SJSA1 (cell line): ENCODE measurements around the gene MTHFD2. TPM values are rescaled to one million over a fixed set of nuclear protein-coding genes. Genes with fewer than 3 reads are reported as not detected.

Source experiments
- DNase-seq, 2 experiments: peaks; one replicate each; pipeline ENCODE4 v3.0.0-alpha.2; 2015 to 2020; ENCODE audit warnings: low spot score in 2 of 2, low read depth in 1 of 2
- H3K27ac ChIP-seq: fragments of 250-450 bp; sonication (Bioruptor Pico); 2 replicates; pipeline ENCODE4 v1.5.1; 2020; ENCODE audit warnings: mild to moderate bottlenecking, moderate library complexity
- H3K27me3 ChIP-seq: fragments of 250-450 bp; sonication (Bioruptor Pico); replicated peaks from 2 replicates; pipeline ENCODE4 v1.5.1; 2020; ENCODE audit warnings: mild to moderate bottlenecking, moderate library complexity
- H3K36me3 ChIP-seq: fragments of 250-450 bp; sonication (Bioruptor Pico); 2 replicates; pipeline ENCODE4 v1.5.1; 2020; ENCODE audit warnings: mild to moderate bottlenecking
- H3K4me1 ChIP-seq: fragments of 250-450 bp; sonication (Bioruptor Pico); replicated peaks from 2 replicates; pipeline ENCODE4 v1.6.1; 2021; ENCODE audit warnings: mild to moderate bottlenecking
- H3K4me3 ChIP-seq: fragments of 250-450 bp; sonication (Bioruptor Pico); 2 replicates; pipeline ENCODE4 v1.5.1; 2020; ENCODE audit warnings: mild to moderate bottlenecking
- H3K9me3 ChIP-seq: fragments of 250-450 bp; sonication (Bioruptor Pico); replicated peaks from 2 replicates; pipeline ENCODE4 v1.5.1; 2020; ENCODE audit warnings: mild to moderate bottlenecking
- total RNA-seq: library from RNA; depleted of rRNA; stranded (reverse); fragments of >200 nt; shearing (Covaris generic); gene quantifications from 2 replicates; pipeline ENCODE4 v1.2.3, GENCODE V29; 2014; rRNA removed

Gene MTHFD2
- total RNA-seq, result 118 and 125 TPM in 2 replicates

- Histone ChIP-seq H3K4me1 (peaks cover 14% of the 10 kb centered on the region), H3K36me3 (peaks cover 4% of the 10 kb centered on the region), H3K27ac (peak within 1 kb of the TSS; percentile 77), H3K27me3 (no peaks in the 10 kb centered on the region), H3K4me3 (peak within 1 kb of the TSS; percentile 65), H3K9me3 (no peaks in the 10 kb centered on the region)
- DNase-seq, result peak; percentile 93 to 94
These were observed at the start of gene MTHFD2 for GRCh38 chr2:74198461-74199274. Gene MTHFD2 (plus strand): TSS chr2:74198615. CDS start chr2:74198642, 27 bp downstream.

GRCh38 chr2:74149247-74149525 lies 49.2 kb upstream of the MTHFD2 start:
- no peak overlapping the region for H3K4me3 ChIP-seq
- H3K4me1 ChIP-seq, result peaks cover 19% of the 10 kb centered on the region
- no peak overlapping the region for H3K27ac ChIP-seq
- H3K36me3 ChIP-seq, result peaks cover 51% of the 10 kb centered on the region
- H3K27me3 ChIP-seq, result no peaks in the 10 kb centered on the region
- no peaks in the 10 kb centered on the region for H3K9me3 ChIP-seq
- no peak for DNase-seq

GRCh38 chr2:74149570-74150319 lies 48.7 kb upstream of the MTHFD2 start:
- Histone ChIP-seq H3K4me1 (peaks cover 19% of the 10 kb centered on the region), H3K27me3 (no peaks in the 10 kb centered on the region), H3K9me3 (no peaks in the 10 kb centered on the region), H3K36me3 (peaks cover 51% of the 10 kb centered on the region), H3K4me3 (no peak overlapping the region), H3K27ac (no peak overlapping the region)
- no peak for DNase-seq

- no peaks in the 10 kb centered on the region for H3K27me3 ChIP-seq
- H3K4me3 ChIP-seq, result no peak overlapping the region
- peaks cover 61% of the 10 kb centered on the region for H3K36me3 ChIP-seq
- H3K4me1 ChIP-seq, result peaks cover 7% of the 10 kb centered on the region
- no peak for DNase-seq
- no peak overlapping the region for H3K27ac ChIP-seq
- no peaks in the 10 kb centered on the region for H3K9me3 ChIP-seq
These were observed 45.5 kb upstream of the MTHFD2 start for GRCh38 chr2:74152954-74153353.

GRCh38 chr2:74155830-74156229 lies 42.6 kb upstream of the MTHFD2 start:
- DNase-seq, result no peak
- H3K9me3 ChIP-seq, result no peaks in the 10 kb centered on the region
- no peak overlapping the region for H3K27ac ChIP-seq
- H3K4me1 ChIP-seq, result no peaks in the 10 kb centered on the region
- H3K36me3 ChIP-seq, result peaks cover 86% of the 10 kb centered on the region
- no peak overlapping the region for H3K4me3 ChIP-seq
- H3K27me3 ChIP-seq, result no peaks in the 10 kb centered on the region

GRCh38 chr2:74162951-74163350 lies 35.5 kb upstream of the MTHFD2 start:
- H3K9me3 ChIP-seq, result no peaks in the 10 kb centered on the region
- no peaks in the 10 kb centered on the region for H3K27me3 ChIP-seq
- no peak for DNase-seq
- H3K36me3 ChIP-seq, result peaks cover 100% of the 10 kb centered on the region
- H3K4me3 ChIP-seq, result no peak overlapping the region
- no peak overlapping the region for H3K27ac ChIP-seq
- no peaks in the 10 kb centered on the region for H3K4me1 ChIP-seq

GRCh38 chr2:74164761-74165160 lies 33.7 kb upstream of the MTHFD2 start:
- H3K9me3 ChIP-seq, result no peaks in the 10 kb centered on the region
- DNase-seq, result no peak
- peaks cover 98% of the 10 kb centered on the region for H3K36me3 ChIP-seq
- no peak overlapping the region for H3K4me3 ChIP-seq
- no peaks in the 10 kb centered on the region for H3K27me3 ChIP-seq
- H3K4me1 ChIP-seq, result no peaks in the 10 kb centered on the region
- H3K27ac ChIP-seq, result no peak overlapping the region

GRCh38 chr2:74168739-74169138 lies 29.7 kb upstream of the MTHFD2 start:
- Histone ChIP-seq H3K4me3 (no peak overlapping the region), H3K27me3 (no peaks in the 10 kb centered on the region), H3K27ac (no peak overlapping the region), H3K36me3 (peaks cover 91% of the 10 kb centered on the region), H3K4me1 (no peaks in the 10 kb centered on the region), H3K9me3 (no peaks in the 10 kb centered on the region)
- no peak for DNase-seq

GRCh38 chr2:74174909-74175308 lies 23.5 kb upstream of the MTHFD2 start:
- Histone ChIP-seq H3K27ac (no peak overlapping the region), H3K27me3 (no peaks in the 10 kb centered on the region), H3K4me3 (no peak overlapping the region), H3K9me3 (no peaks in the 10 kb centered on the region), H3K4me1 (peaks cover 5% of the 10 kb centered on the region; the same call in 1 of the 2 replicates), H3K36me3 (peaks cover 46% of the 10 kb centered on the region)
- peak in 1 of 2 experiments; percentile 8 for DNase-seq

GRCh38 chr2:74177696-74178095 lies 20.7 kb upstream of the MTHFD2 start:
- Histone ChIP-seq H3K4me3 (peak overlapping the region; percentile 86), H3K27me3 (no peaks in the 10 kb centered on the region), H3K9me3 (no peaks in the 10 kb centered on the region), H3K27ac (no peak overlapping the region), H3K36me3 (peaks cover 18% of the 10 kb centered on the region), H3K4me1 (peaks cover 5% of the 10 kb centered on the region; the same call in 1 of the 2 replicates)
- no peak for DNase-seq

- Histone ChIP-seq H3K27ac (peak within 1 kb of the TSS; percentile 85), H3K36me3 (peaks cover 15% of the 10 kb centered on the region), H3K4me3 (peak within 1 kb of the TSS; percentile 86), H3K27me3 (no peaks in the 10 kb centered on the region), H3K4me1 (peaks cover 5% of the 10 kb centered on the region; the same call in 1 of the 2 replicates), H3K9me3 (no peaks in the 10 kb centered on the region)
- peak; percentile 99 for DNase-seq
These were observed 20.0 kb upstream of the MTHFD2 start, which contains the start of gene MOB1A for GRCh38 chr2:74178211-74179062. Gene MOB1A (minus strand): TSS chr2:74178879. CDS start chr2:74178674, 205 bp downstream.

GRCh38 chr2:74179063-74179865 lies 19.2 kb upstream of the MTHFD2 start:
- peak in 1 of 2 experiments; percentile 32 for DNase-seq
- Histone ChIP-seq H3K27me3 (no peaks in the 10 kb centered on the region), H3K4me3 (peak overlapping the region; percentile 86), H3K27ac (no peak overlapping the region), H3K9me3 (no peaks in the 10 kb centered on the region), H3K4me1 (peaks cover 5% of the 10 kb centered on the region; the same call in 1 of the 2 replicates), H3K36me3 (peaks cover 15% of the 10 kb centered on the region)

- Histone ChIP-seq H3K4me3 (no peak overlapping the region), H3K27me3 (no peaks in the 10 kb centered on the region), H3K9me3 (no peaks in the 10 kb centered on the region), H3K27ac (no peak overlapping the region), H3K4me1 (peaks cover 4% of the 10 kb centered on the region; the same call in 1 of the 2 replicates), H3K36me3 (peaks cover 9% of the 10 kb centered on the region)
- no peak for DNase-seq
These were observed 16.7 kb upstream of the MTHFD2 start for GRCh38 chr2:74181739-74182138.
